ENCODE results near the gene HEATR5A. TPM values are rescaled to one million over a fixed set of nuclear protein-coding genes. Genes with fewer than 3 reads are reported as not detected.

HEATR5A gene
- total RNA-seq, 1 donor from 2014 or later: 15.8 TPM

GRCh38 chr14:31401369-31401932, 18.9 kb downstream of the HEATR5A start:
- FAIRE-seq: no peak
- TF ChIP-seq CTCF (IDR thresholded peaks at IDR 0.05; ENCODE audit: insufficient read depth, low read length, severe bottlenecking): no peak
- no peaks in the 10 kb centered on the region for H3K36me3 ChIP-seq (ENCODE audit: control insufficient read depth, insufficient read depth, low read length)
- no peaks in the 10 kb centered on the region for H3K27me3 ChIP-seq (ENCODE audit: control insufficient read depth, insufficient read depth, low read length)
- H3K4me3 ChIP-seq (ENCODE audit: low read depth, low read length): no peak overlapping the region
- no peak for DNase-seq (ENCODE audit: low read depth)

GRCh38 chr14:31400031-31400638, 20.2 kb downstream of the HEATR5A start:
- no peak for FAIRE-seq
- no peak for DNase-seq (ENCODE audit: low read depth)
- TF ChIP-seq CTCF (IDR thresholded peaks at IDR 0.05; ENCODE audit: insufficient read depth, low read length, severe bottlenecking): no peak

GRCh38 chr14:31395572-31396205, 24.7 kb downstream of the HEATR5A start:
- Histone ChIP-seq H3K27me3 (ENCODE audit: control insufficient read depth, insufficient read depth, low read length) (no peaks in the 10 kb centered on the region), H3K36me3 (ENCODE audit: control insufficient read depth, insufficient read depth, low read length) (no peaks in the 10 kb centered on the region), H3K4me3 (ENCODE audit: low read depth, low read length) (no peak overlapping the region)
- DNase-seq (ENCODE audit: low read depth) (peak; percentile 71), FAIRE-seq (no peak)
- no peak for TF ChIP-seq CTCF (IDR thresholded peaks at IDR 0.05; ENCODE audit: insufficient read depth, low read length, severe bottlenecking)

More at GRCh38 chr14:31400031-31400638, 20.2 kb downstream of the HEATR5A start:
- no peaks in the 10 kb centered on the region for H3K27me3 ChIP-seq (ENCODE audit: control insufficient read depth, insufficient read depth, low read length)
- no peak overlapping the region for H3K4me3 ChIP-seq (ENCODE audit: low read depth, low read length)
- H3K36me3 ChIP-seq (ENCODE audit: control insufficient read depth, insufficient read depth, low read length): no peaks in the 10 kb centered on the region

GRCh38 chr14:31395119-31395518, 25.2 kb downstream of the HEATR5A start:
- DNase-seq (ENCODE audit: low read depth) (no peak), FAIRE-seq (no peak)
- H3K36me3 ChIP-seq (ENCODE audit: control insufficient read depth, insufficient read depth, low read length): no peaks in the 10 kb centered on the region

GRCh38 chr14:31391977-31392503, 28.3 kb downstream of the HEATR5A start:
- Histone ChIP-seq H3K36me3 (ENCODE audit: control insufficient read depth, insufficient read depth, low read length) (no peaks in the 10 kb centered on the region), H3K4me3 (ENCODE audit: low read depth, low read length) (no peak overlapping the region), H3K27me3 (ENCODE audit: control insufficient read depth, insufficient read depth, low read length) (no peaks in the 10 kb centered on the region)
- TF ChIP-seq CTCF (IDR thresholded peaks at IDR 0.05; ENCODE audit: insufficient read depth, low read length, severe bottlenecking): no peak
- no peak for FAIRE-seq
- no peak for DNase-seq (ENCODE audit: low read depth)

More at GRCh38 chr14:31395119-31395518, 25.2 kb downstream of the HEATR5A start:
- no peak for TF ChIP-seq CTCF (IDR thresholded peaks at IDR 0.05; ENCODE audit: insufficient read depth, low read length, severe bottlenecking)
- Histone ChIP-seq H3K4me3 (ENCODE audit: low read depth, low read length) (no peak overlapping the region), H3K27me3 (ENCODE audit: control insufficient read depth, insufficient read depth, low read length) (no peaks in the 10 kb centered on the region)

Measured in bronchial epithelial cell (primary cell).